Measurements from ENCODE around the gene TTC8. TPM values are rescaled to one million over a fixed set of nuclear protein-coding genes. Genes with fewer than 3 reads are reported as not detected.
"Not testable (repeated sequence)": the region's sequence is repeated elsewhere in the genome, so short reads cannot be mapped to it uniquely, and the experiment has no call there.

TTC8 gene
- polyA plus RNA-seq, 1 of the 3 experiments (the other 2 are of a cell fraction), result 51.6 TPM

- not testable (repeated sequence) for H3K9me3 ChIP-seq; DNase-seq; H3K27ac ChIP-seq (ENCODE audit: low read depth in 2 of 2, low read length in 1 of 2); H3K27me3 ChIP-seq (ENCODE audit: insufficient read depth); H3K4me2 ChIP-seq; H2AFZ ChIP-seq (ENCODE audit: low read depth); H3K9ac ChIP-seq; H3K79me2 ChIP-seq (ENCODE audit: insufficient read depth); H4K20me1 ChIP-seq (ENCODE audit: insufficient read depth); H3K4me3 ChIP-seq (ENCODE audit: low read depth in 2 of 2, low read length in 1 of 2); H3F3A ChIP-seq (replicated peaks; ENCODE audit: insufficient read depth); H3K9me2 ChIP-seq
- CTCF ChIA-PET, result interaction anchor here (0.6 to 1.2 kb wide), 3 partner anchors 9 to 192 kb away, joined by 3 to 4 read pairs (median 3); no protein-coding TSS in a partner anchor
- WGBS (ENCODE audit: low lambda C conversion rate), result 94% methylated on average over 2 of the region's 2 CpGs
- Histone ChIP-seq H3K4me1 (ENCODE audit: control insufficient read depth in 1 of 2, insufficient read depth in 2 of 2, low read depth in 1 of 2, low read length in 1 of 2) (peaks cover 0 to 20% of the 10 kb centered on the region in 2 experiments; a peak in 2 of 4 replicates), H3K36me3 (replicated peaks in 1 of 2; ENCODE audit: control insufficient read depth in 1 of 2, insufficient read depth in 2 of 2, low read length in 1 of 2) (peaks cover 15 to 63% of the 10 kb centered on the region in 2 experiments)
- POLR2A ChIA-PET, result interaction anchor here (1.1 kb wide), 1 partner anchor 33 kb away, joined by 4 read pairs; no protein-coding TSS in a partner anchor
Observed at GRCh38 chr14:88859118-88859517, 34.7 kb downstream of the TTC8 start.

DNA sequence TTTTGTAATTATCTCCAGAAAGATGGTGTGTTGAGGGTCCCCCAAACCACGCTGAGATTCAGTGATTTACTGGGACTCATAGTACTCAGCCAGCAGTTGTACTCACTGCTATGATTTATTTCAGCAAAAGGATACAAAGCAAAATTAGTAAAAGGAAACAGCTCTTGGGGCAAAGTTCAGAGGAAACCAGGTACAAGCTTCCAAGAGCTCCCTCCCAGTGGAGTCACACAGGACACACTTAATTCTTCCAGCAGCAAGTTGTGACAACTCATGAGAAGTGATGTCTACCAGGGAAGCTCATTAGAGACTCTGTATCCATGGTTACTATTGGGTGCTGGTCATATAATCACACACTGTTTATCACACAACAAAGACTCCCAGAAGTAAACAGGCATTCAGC lies 38.7 kb downstream of the TTC8 start:
- Histone ChIP-seq H3K9me2 (no peaks in the 10 kb centered on the region), H3K9me3 (no peaks in the 10 kb centered on the region), H3K4me1 (ENCODE audit: control insufficient read depth in 1 of 2, insufficient read depth in 2 of 2, low read depth in 1 of 2, low read length in 1 of 2) (peaks cover 0 to 10% of the 10 kb centered on the region in 2 experiments; a peak in 2 of 4 replicates), H3K79me2 (ENCODE audit: insufficient read depth) (no peaks in the 10 kb centered on the region), H3K36me3 (replicated peaks in 1 of 2; ENCODE audit: control insufficient read depth in 1 of 2, insufficient read depth in 2 of 2, low read length in 1 of 2) (peaks cover 20 to 68% of the 10 kb centered on the region in 2 experiments), H3K4me3 (ENCODE audit: low read depth in 2 of 2, low read length in 1 of 2) (no peak overlapping the region), H3K27ac (ENCODE audit: low read depth in 2 of 2, low read length in 1 of 2) (no peak overlapping the region; a peak in 1 of 4 replicates), H3K27me3 (ENCODE audit: insufficient read depth) (no peaks in the 10 kb centered on the region), H3F3A (replicated peaks; ENCODE audit: insufficient read depth) (no peaks in the 10 kb centered on the region), H3K9ac (no peak overlapping the region), H4K20me1 (ENCODE audit: insufficient read depth) (no peaks in the 10 kb centered on the region), H3K4me2 (no peak overlapping the region), H2AFZ (ENCODE audit: low read depth) (no peak overlapping the region)
- ChIA-PET CTCF (interaction anchor here (1.1 kb wide), 1 partner anchor 70 kb away, joined by 3 read pairs; the partner anchor contains the start of gene EML5), POLR2A (no interaction called here)
- DNase-seq, result no peak
- TF ChIP-seq POLR2AphosphoS5 (IDR thresholded peaks at IDR 0.05; ENCODE audit: low read depth, low read length) (no peak), TEAD4 (IDR thresholded peaks at IDR 0.05; ENCODE audit: borderline replicate concordance, insufficient read depth) (no peak), RFX5 (IDR thresholded peaks at IDR 0.05; ENCODE audit: low read length) (no peak), YY1 (IDR thresholded peaks at IDR 0.05; ENCODE audit: low read depth) (no peak), TCF12 (IDR thresholded peaks at IDR 0.05) (no peak), EP300 (IDR thresholded peaks at IDR 0.05; ENCODE audit: borderline replicate concordance in 1 of 2, low read depth in 1 of 2, low read length in 1 of 2) (no peak), MXI1 (IDR thresholded peaks at IDR 0.05; ENCODE audit: low read depth, low read length) (no peak), EZH2phosphoT487 (IDR thresholded peaks at IDR 0.05; ENCODE audit: borderline replicate concordance, low read depth) (no peak)
- WGBS (ENCODE audit: low lambda C conversion rate), result 95% methylated on average over 1 of the region's 1 CpG

GRCh38 chr14:88864198-88864597 lies 39.7 kb downstream of the TTC8 start:
- H3K79me2 ChIP-seq (ENCODE audit: insufficient read depth), result no peaks in the 10 kb centered on the region
- H3K27me3 ChIP-seq (ENCODE audit: insufficient read depth), result no peaks in the 10 kb centered on the region
- no peak for DNase-seq
- peaks cover 17 to 67% of the 10 kb centered on the region in 2 experiments for H3K36me3 ChIP-seq (replicated peaks in 1 of 2; ENCODE audit: control insufficient read depth in 1 of 2, insufficient read depth in 2 of 2, low read length in 1 of 2)
- no peaks in the 10 kb centered on the region for H4K20me1 ChIP-seq (ENCODE audit: insufficient read depth)
- H3K4me3 ChIP-seq (ENCODE audit: low read depth in 2 of 2, low read length in 1 of 2), result no peak overlapping the region
- H3F3A ChIP-seq (replicated peaks; ENCODE audit: insufficient read depth), result no peaks in the 10 kb centered on the region
- no peak overlapping the region for H3K4me2 ChIP-seq
- no peaks in the 10 kb centered on the region for H3K9me2 ChIP-seq
- no peak overlapping the region for H3K9ac ChIP-seq
- POLR2A ChIA-PET, result interaction anchor here (0.8 to 1.0 kb wide), 2 partner anchors 38 to 40 kb away, joined by 3 read pairs; partner anchors contain the start of gene TTC8
- CTCF ChIA-PET, result interaction anchor here (0.8 to 1.4 kb wide), 3 partner anchors 34 to 196 kb away, joined by 3 to 4 read pairs (median 4); partner anchors contain the start of gene EML5
- peaks cover 0 to 10% of the 10 kb centered on the region in 2 experiments; a peak in 2 of 4 replicates for H3K4me1 ChIP-seq (ENCODE audit: control insufficient read depth in 1 of 2, insufficient read depth in 2 of 2, low read depth in 1 of 2, low read length in 1 of 2)
- no peaks in the 10 kb centered on the region for H3K9me3 ChIP-seq
- peak overlapping the region in 1 of 2 experiments; percentile 79; a peak in 2 of 4 replicates for H3K27ac ChIP-seq (ENCODE audit: low read depth in 2 of 2, low read length in 1 of 2)
- H2AFZ ChIP-seq (ENCODE audit: low read depth), result no peak overlapping the region
- WGBS (ENCODE audit: low lambda C conversion rate), result 100% methylated on average over 1 of the region's 1 CpG
- no peak for TF ChIP-seq FOXM1 (IDR thresholded peaks at IDR 0.05; ENCODE audit: low read depth)
- TF ChIP-seq POLR2AphosphoS5 (IDR thresholded peaks at IDR 0.05; ENCODE audit: low read depth, low read length), result no peak
- TF ChIP-seq RFX5 (IDR thresholded peaks at IDR 0.05; ENCODE audit: low read length), result no peak
- TF ChIP-seq MEF2A (IDR thresholded peaks at IDR 0.05; ENCODE audit: borderline replicate concordance, low read depth), result no peak
- TF ChIP-seq SMC3 (IDR thresholded peaks at IDR 0.05; ENCODE audit: low read depth, low read length), result no peak
- no peak for TF ChIP-seq RXRA (IDR thresholded peaks at IDR 0.05; ENCODE audit: borderline replicate concordance, low read depth)
- TF ChIP-seq, protein P1, sequence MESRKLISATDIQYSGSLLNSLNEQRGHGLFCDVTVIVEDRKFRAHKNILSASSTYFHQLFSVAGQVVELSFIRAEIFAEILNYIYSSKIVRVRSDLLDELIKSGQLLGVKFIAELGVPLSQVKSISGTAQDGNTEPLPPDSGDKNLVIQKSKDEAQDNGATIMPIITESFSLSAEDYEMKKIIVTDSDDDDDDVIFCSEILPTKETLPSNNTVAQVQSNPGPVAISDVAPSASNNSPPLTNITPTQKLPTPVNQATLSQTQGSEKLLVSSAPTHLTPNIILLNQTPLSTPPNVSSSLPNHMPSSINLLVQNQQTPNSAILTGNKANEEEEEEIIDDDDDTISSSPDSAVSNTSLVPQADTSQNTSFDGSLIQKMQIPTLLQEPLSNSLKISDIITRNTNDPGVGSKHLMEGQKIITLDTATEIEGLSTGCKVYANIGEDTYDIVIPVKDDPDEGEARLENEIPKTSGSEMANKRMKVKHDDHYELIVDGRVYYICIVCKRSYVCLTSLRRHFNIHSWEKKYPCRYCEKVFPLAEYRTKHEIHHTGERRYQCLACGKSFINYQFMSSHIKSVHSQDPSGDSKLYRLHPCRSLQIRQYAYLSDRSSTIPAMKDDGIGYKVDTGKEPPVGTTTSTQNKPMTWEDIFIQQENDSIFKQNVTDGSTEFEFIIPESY (IDR thresholded peaks at IDR 0.05; ENCODE audit: borderline replicate concordance, low read depth), result no peak
- no peak for TF ChIP-seq ELF1 (IDR thresholded peaks at IDR 0.05)
- TF ChIP-seq, protein P2, sequence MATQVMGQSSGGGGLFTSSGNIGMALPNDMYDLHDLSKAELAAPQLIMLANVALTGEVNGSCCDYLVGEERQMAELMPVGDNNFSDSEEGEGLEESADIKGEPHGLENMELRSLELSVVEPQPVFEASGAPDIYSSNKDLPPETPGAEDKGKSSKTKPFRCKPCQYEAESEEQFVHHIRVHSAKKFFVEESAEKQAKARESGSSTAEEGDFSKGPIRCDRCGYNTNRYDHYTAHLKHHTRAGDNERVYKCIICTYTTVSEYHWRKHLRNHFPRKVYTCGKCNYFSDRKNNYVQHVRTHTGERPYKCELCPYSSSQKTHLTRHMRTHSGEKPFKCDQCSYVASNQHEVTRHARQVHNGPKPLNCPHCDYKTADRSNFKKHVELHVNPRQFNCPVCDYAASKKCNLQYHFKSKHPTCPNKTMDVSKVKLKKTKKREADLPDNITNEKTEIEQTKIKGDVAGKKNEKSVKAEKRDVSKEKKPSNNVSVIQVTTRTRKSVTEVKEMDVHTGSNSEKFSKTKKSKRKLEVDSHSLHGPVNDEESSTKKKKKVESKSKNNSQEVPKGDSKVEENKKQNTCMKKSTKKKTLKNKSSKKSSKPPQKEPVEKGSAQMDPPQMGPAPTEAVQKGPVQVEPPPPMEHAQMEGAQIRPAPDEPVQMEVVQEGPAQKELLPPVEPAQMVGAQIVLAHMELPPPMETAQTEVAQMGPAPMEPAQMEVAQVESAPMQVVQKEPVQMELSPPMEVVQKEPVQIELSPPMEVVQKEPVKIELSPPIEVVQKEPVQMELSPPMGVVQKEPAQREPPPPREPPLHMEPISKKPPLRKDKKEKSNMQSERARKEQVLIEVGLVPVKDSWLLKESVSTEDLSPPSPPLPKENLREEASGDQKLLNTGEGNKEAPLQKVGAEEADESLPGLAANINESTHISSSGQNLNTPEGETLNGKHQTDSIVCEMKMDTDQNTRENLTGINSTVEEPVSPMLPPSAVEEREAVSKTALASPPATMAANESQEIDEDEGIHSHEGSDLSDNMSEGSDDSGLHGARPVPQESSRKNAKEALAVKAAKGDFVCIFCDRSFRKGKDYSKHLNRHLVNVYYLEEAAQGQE (IDR thresholded peaks at IDR 0.05; ENCODE audit: low read depth, low read length), result no peak
- TF ChIP-seq FOSL2 (IDR thresholded peaks at IDR 0.05; ENCODE audit: borderline replicate concordance, low read depth), result no peak
- TF ChIP-seq SIN3A (IDR thresholded peaks at IDR 0.05; ENCODE audit: borderline replicate concordance, low read depth, low read length), result no peak
- TF ChIP-seq YY1 (IDR thresholded peaks at IDR 0.05; ENCODE audit: low read depth), result no peak

Data from SK-N-SH (cell line).